ENCODE data around the gene KAZN. TPM values are rescaled to one million over a fixed set of nuclear protein-coding genes. Genes with fewer than 3 reads are reported as not detected.

The KAZN gene
- total and polyA plus RNA-seq, 2 of the 8 experiments (the other 6 are each of a cell fraction or from before 2014, with no cell fraction given), result 3.7 to 11.8 TPM

GRCh38 chr1:15028102-15028501 lies 429.6 kb downstream of the KAZN start:
- FAIRE-seq (no peak), DNase-seq (ENCODE audit: low read depth in 1 of 2, low spot score in 2 of 2) (no peak)
- Histone ChIP-seq H3K27me3 (replicated peaks in 1 of 4; ENCODE audit: control insufficient read depth in 3 of 4, extremely low read depth in 1 of 4, insufficient read depth in 3 of 4, low read length in 3 of 4) (no peaks in the 10 kb centered on the region), H3K4ac (replicated peaks; ENCODE audit: insufficient read length, low read depth, low read length) (peak overlapping the region; percentile 57), H3K4me3 (ENCODE audit: extremely low read depth in 1 of 4, insufficient read depth in 2 of 4, low read depth in 3 of 4, low read length in 4 of 4) (no peak overlapping the region), H2BK5ac (ENCODE audit: low read depth, low read length) (no peak overlapping the region), H3K9ac (replicated peaks in 1 of 4; ENCODE audit: extremely low read depth in 1 of 4, low read depth in 3 of 4, low read length in 3 of 4) (no peak overlapping the region), H4K20me1 (replicated peaks in 1 of 2; ENCODE audit: control insufficient read depth in 1 of 2, insufficient read depth in 2 of 2, low read length in 2 of 2) (no peaks in the 10 kb centered on the region), H3K56ac (replicated peaks; ENCODE audit: insufficient read length, low read depth, low read length) (no peak overlapping the region), H4K91ac (replicated peaks; ENCODE audit: insufficient read length, low read length) (no peak overlapping the region), H2BK12ac (ENCODE audit: low read depth, low read length) (no peak overlapping the region), H2AFZ (ENCODE audit: low read length) (no peak overlapping the region), H2BK15ac (ENCODE audit: low read length) (no peak overlapping the region), H4K5ac (ENCODE audit: insufficient read length, low read depth, low read length) (no peak overlapping the region), H3K79me1 (ENCODE audit: low read depth, low read length) (no peaks in the 10 kb centered on the region; the same call in 1 of the 2 replicates), H3K23ac (ENCODE audit: insufficient read length) (no peak overlapping the region), H3K4me1 (replicated peaks in 1 of 4; ENCODE audit: control insufficient read depth in 3 of 4, insufficient read depth in 4 of 4, low read length in 3 of 4) (peaks cover 0 to 17% (median 12%) of the 10 kb centered on the region in 4 experiments; a peak in 6 of 7 replicates), H3K79me2 (ENCODE audit: control insufficient read depth in 1 of 2, insufficient read depth in 2 of 2, low read length in 2 of 2) (no peaks in the 10 kb centered on the region), H3K23me2 (ENCODE audit: low read depth, low read length) (no peaks in the 10 kb centered on the region), H3K9me3 (ENCODE audit: insufficient read depth in 2 of 2, low read depth in 1 of 2, low read length in 1 of 2) (no peaks in the 10 kb centered on the region), H3K4me2 (ENCODE audit: insufficient read depth in 1 of 2, low read depth in 2 of 2, low read length in 2 of 2) (no peak overlapping the region), H3K27ac (ENCODE audit: low read depth, low read length) (no peak overlapping the region), H3K36me3 (ENCODE audit: control insufficient read depth in 2 of 4, insufficient read depth in 4 of 4, low read length in 3 of 4) (no peaks in the 10 kb centered on the region), H4K8ac (ENCODE audit: extremely low read depth, insufficient read depth, low read length) (no peak overlapping the region), H3K14ac (ENCODE audit: insufficient read length) (no peak overlapping the region), H2AK5ac (ENCODE audit: low read depth, low read length) (no peak overlapping the region), H2BK20ac (ENCODE audit: low read length) (no peak overlapping the region), H3K18ac (ENCODE audit: extremely low read depth, low read length) (no peak overlapping the region), H2BK120ac (replicated peaks; ENCODE audit: low read depth, low read length) (no peak overlapping the region)
- ChIA-PET CTCF (ENCODE audit: partially characterized antibody) (interaction anchor here (0.8 to 5.0 kb wide), 64 partner anchors 9 to 755 kb away, joined by 3 to 45 read pairs (median 4); no protein-coding TSS in a partner anchor), POLR2A (ENCODE audit: partially characterized antibody) (interaction anchor here (1.1 kb wide), 1 partner anchor 223 kb away, joined by 3 read pairs; no protein-coding TSS in a partner anchor)
- no peak for TF ChIP-seq CREB1 (IDR thresholded peaks at IDR 0.05)
- peak; percentile 48; the same call in 1 of the 2 replicates for TF ChIP-seq RFX5 (IDR thresholded peaks at IDR 0.05; ENCODE audit: borderline replicate concordance, low read depth, low read length)
- WGBS, 2 experiments (ENCODE audit: extremely low coverage in 1 of 2, insufficient coverage in 1 of 2, insufficient read length in 1 of 2, insufficient replicate concordance in 2 of 2, low coverage in 1 of 2, low lambda C conversion rate in 2 of 2, missing lambda C conversion rate in 1 of 2), result 80% methylated on average over 6 of the region's 6 CpGs; no CpG with 5 or more reads in 1 of the 2 experiments
